ENCODE results near the gene GPR61.

Gene GPR61

DNA sequence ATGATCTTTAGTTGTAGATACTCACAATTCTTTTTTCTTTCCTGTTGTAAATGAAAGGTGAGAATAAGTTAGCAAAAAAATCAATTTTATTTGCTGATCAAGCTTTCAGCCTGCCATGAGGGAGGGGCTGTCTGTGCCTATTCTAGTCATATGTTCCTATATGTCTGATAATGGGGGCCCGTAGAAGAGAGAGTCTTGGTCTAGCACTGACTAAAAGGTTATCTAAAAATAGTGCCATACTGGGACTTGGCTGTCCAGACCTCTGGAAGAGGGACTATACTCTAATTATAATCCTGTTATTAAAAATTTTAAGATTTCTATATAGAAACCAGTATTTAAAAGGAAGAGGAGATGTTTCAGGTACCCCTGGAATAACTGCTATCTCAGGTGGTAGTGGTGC is 27.3 kb downstream of the GPR61 start:
- no peak for TF ChIP-seq CTCF (IDR thresholded peaks at IDR 0.05; ENCODE audit: borderline replicate concordance, control extremely low read depth, extremely low read depth, insufficient read depth, missing control alignments)
- no peak for DNase-seq (ENCODE audit: low spot score)
- in situ Hi-C loops (cut with MboI; ENCODE audit: low sequenced_read_pairs, unreplicated experiment), result no loop called here

- DNase-seq (ENCODE audit: low spot score), result no peak
- no peak for TF ChIP-seq CTCF (IDR thresholded peaks at IDR 0.05; ENCODE audit: borderline replicate concordance, control extremely low read depth, extremely low read depth, insufficient read depth, missing control alignments)
- in situ Hi-C loops (cut with MboI; ENCODE audit: low sequenced_read_pairs, unreplicated experiment), result no loop called here
Measured at GRCh38 chr1:109567877-109568672, 28.4 kb downstream of the GPR61 start.

DNA sequence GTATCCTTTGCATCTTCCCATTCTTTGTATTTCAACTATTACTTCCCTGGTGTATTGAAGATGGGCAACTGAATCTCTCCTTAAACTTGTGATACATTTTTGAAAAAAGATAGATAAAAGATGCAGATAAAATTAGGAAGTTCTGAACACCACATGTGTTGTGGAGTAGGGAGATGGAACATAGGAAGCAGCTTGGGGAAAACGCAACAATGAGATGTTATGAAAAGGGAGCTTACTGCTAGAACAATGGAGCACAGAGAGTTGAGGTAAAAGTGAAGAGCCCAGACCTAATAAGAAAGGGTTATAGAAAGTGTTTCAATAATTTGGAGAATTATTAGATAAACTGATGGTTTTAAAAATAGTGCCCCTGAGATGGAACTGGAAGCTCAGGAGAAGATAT is 29.7 kb downstream of the GPR61 start:
- no peak for TF ChIP-seq CTCF (IDR thresholded peaks at IDR 0.05; ENCODE audit: borderline replicate concordance, control extremely low read depth, extremely low read depth, insufficient read depth, missing control alignments)
- in situ Hi-C loops (cut with MboI; ENCODE audit: low sequenced_read_pairs, unreplicated experiment), result no loop called here
- no peak for DNase-seq (ENCODE audit: low spot score)

DNA sequence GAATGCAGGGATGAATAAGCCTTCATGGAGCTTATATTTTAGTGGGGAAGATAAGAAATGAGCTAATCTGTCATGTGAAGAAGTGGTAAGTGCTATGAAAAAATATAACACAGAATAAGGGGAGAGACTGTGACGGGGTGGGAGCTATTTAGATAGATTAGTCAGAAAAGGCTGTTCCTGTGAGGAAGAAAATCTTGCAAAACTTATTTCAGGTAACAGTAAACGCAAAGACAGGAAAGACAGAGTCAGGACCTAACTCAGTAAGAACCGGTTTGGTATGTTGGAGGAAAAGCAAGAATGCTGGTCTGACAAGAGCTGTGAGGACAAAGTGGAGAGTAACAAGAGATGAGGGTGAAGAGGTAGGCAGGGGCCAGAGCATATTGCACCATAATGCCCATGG is 30.7 kb downstream of the GPR61 start:
- DNase-seq (ENCODE audit: low spot score), result no peak
- in situ Hi-C loops (cut with MboI; ENCODE audit: low sequenced_read_pairs, unreplicated experiment), result no loop called here
- no peak for TF ChIP-seq CTCF (IDR thresholded peaks at IDR 0.05; ENCODE audit: borderline replicate concordance, control extremely low read depth, extremely low read depth, insufficient read depth, missing control alignments)

- in situ Hi-C loops (cut with MboI; ENCODE audit: low sequenced_read_pairs, unreplicated experiment), result no loop called here
- DNase-seq (ENCODE audit: low spot score), result no peak
- TF ChIP-seq CTCF (IDR thresholded peaks at IDR 0.05; ENCODE audit: borderline replicate concordance, control extremely low read depth, extremely low read depth, insufficient read depth, missing control alignments), result no peak
Measured at GRCh38 chr1:109573785-109574184, 34.1 kb downstream of the GPR61 start.

DNA sequence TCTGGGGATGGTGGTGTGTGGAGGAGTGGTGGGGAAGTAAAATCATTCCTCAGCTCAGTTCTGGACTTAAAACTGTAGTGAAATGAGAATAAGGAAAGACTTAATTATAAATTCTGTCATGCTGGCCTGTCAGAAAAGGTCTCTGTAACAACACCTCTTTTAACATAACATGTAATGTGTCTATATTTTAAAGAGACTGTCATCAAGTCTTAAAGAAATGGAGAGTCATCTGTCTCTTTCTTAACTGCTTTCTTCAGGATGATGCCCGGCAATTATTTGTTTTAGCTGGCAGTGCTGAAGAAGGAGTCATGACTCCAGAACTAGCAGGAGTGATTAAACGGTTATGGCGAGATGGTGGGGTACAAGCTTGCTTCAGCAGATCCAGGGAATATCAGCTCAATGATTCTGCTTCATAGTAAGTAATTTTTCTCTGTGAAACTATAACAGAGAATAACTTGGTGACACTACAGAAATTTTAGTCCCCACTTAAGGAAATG is 39.3 kb downstream of the GPR61 start:
- DNase-seq (ENCODE audit: low spot score), result no peak
- in situ Hi-C loops (cut with MboI; ENCODE audit: low sequenced_read_pairs, unreplicated experiment), result no loop called here
- TF ChIP-seq CTCF (IDR thresholded peaks at IDR 0.05; ENCODE audit: borderline replicate concordance, control extremely low read depth, extremely low read depth, insufficient read depth, missing control alignments), result no peak
